Body of pancreas (tissue), 4 donors: ENCODE measurements around the gene GRM8. TPM values are rescaled to one million over a fixed set of nuclear protein-coding genes. Genes with fewer than 3 reads are reported as not detected.

Experiments
- ATAC-seq: fragments of 150-250 bp; one replicate; pipeline ENCODE4 v1.9.1; 2016
- DNase-seq, 4 donors: peaks; one replicate each; pipeline ENCODE4 v3.0.0-alpha.2; 2019
- H3K27ac ChIP-seq, 4 donors: fragments of 200-600 bp; sonication (generic); 1 replicate in 3 of 4; 2 replicates in 1 of 4; pipeline versions ENCODE4 v1.5.1 to v1.6.1; 2016 to 2019; ENCODE audit warnings: mild to moderate bottlenecking in 1 of 4, mixed read lengths in 1 of 4, moderate library complexity in 1 of 4
- H3K27me3 ChIP-seq, 2 donors: fragments of 200-600 bp; sonication (generic); one replicate each; pipeline ENCODE4 v1.6.0; 2016; ENCODE audit warnings: mild to moderate bottlenecking in 1 of 2
- H3K36me3 ChIP-seq, 2 donors: fragments of 200-600 bp; sonication (generic); replicated peaks in 1 of 2; 2 replicates each; pipeline ENCODE4 v1.5.1; 2016; ENCODE audit warnings: low read depth in 2 of 2; ENCODE audit not compliant: insufficient read depth in 1 of 2
- H3K4me1 ChIP-seq: fragments of 200-600 bp; sonication (generic); one replicate; pipeline ENCODE4 v1.6.0; 2016
- H3K4me3 ChIP-seq, 2 donors: fragments of 200-600 bp; sonication (generic); 1 replicate in 1 of 2; 2 replicates in 1 of 2; pipeline ENCODE4 v1.5.1; 2016 to 2019
- H3K9me3 ChIP-seq, 3 donors: fragments of 200-600 bp; sonication (generic); 1 replicate in 2 of 3; 2 replicates in 1 of 3; pipeline ENCODE4 v1.5.1; 2016
- CTCF ChIP-seq, 7 experiments: fragments of 450-650 bp in 4 of 7; fragments of 200-600 bp in 3 of 7; sonication (generic) in 3 of 7; IDR thresholded peaks; one replicate each; pipeline ENCODE4 v1.5.1; 2016 to 2019; ENCODE audit warnings: antibody characterized with exemption in 7 of 7
- POLR2A ChIP-seq, 3 donors: fragments of 450-650 bp; IDR thresholded peaks; one replicate each; pipeline ENCODE4 v1.6.1; 2016; ENCODE audit warnings: antibody characterized with exemption in 3 of 3, mild to moderate bottlenecking in 2 of 3
- WGBS, 2 donors: methylation state at CpG; one replicate each; pipeline ENCODE4 v1.1.5; 2017; 5-methylcytosine and 5-hydroxymethylcytosine counted together
- intact Hi-C: fragments of 100-400 bp; cut with DNase I; formaldehyde crosslinking; loops from one replicate; pipeline ENCODE4 v1.15.1; 2023
- total RNA-seq, 2 donors: library from RNA; depleted of rRNA; stranded (reverse); fragments of >200 nt; gene quantifications; one replicate each; pipeline ENCODE4 v1.1.0, GENCODE V29; 2016

The GRM8 gene
- total RNA-seq, 2 donors from 2014 or later: 2.3 TPM; not detected in 1

DNA sequence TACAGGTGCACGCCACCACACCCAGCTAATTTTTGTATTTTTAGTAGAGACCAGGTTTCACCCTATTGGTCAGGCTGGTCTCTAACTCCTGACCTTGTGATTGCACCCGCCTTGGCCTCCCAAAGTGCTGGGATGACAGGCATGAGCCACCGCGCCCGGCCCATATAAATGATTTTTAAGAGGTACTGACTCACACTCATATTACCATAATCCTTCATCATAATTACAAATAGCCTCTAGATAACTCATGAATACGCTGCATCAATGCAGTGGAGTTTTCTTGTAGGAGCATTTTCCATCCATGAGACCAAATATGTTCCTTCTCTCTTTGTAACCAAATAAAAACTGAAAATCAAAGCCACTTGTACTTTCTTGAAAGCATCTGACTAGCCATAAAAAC is 193.3 kb downstream of the GRM8 start:
- Histone ChIP-seq H3K27me3 (no peaks in the 10 kb centered on the region), H3K4me1 (peaks cover 17% of the 10 kb centered on the region), H3K27ac (no peak overlapping the region), H3K36me3 (no peaks in the 10 kb centered on the region), H3K9me3 (no peaks in the 10 kb centered on the region), H3K4me3 (no peak overlapping the region)
- intact Hi-C loops: no loop called here
- no peak for TF ChIP-seq CTCF (IDR thresholded peaks at IDR 0.05)
- no peak for TF ChIP-seq POLR2A (IDR thresholded peaks at IDR 0.05)
- no peak for ATAC-seq
- 90 to 93% methylated on average over 6 of the region's 6 CpGs for WGBS, 2 donors
- no peak for DNase-seq

DNA sequence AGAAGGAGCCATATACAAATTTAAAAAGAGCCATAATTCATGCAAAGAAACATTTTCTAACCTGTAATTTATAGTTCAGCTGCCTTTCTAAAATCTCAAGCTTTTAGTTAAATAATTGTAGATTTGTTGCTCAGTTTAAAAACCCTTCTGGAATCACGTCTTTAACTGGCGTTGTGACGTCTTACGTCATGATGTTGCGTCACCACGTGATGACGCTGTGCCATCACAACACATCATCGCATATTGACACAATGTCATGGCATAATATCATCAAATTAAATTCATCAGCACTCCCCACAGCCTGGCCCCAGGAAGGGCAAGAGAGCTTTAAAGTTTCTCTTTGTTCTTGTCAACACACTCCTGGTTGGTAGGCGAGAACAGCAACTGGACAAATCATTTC is 194.8 kb downstream of the GRM8 start:
- TF ChIP-seq POLR2A (IDR thresholded peaks at IDR 0.05) (no peak), CTCF (IDR thresholded peaks at IDR 0.05) (no peak)
- ATAC-seq: no peak
- no peaks in the 10 kb centered on the region for H3K36me3 ChIP-seq
- intact Hi-C loops: no loop called here
- H3K4me1 ChIP-seq: peaks cover 17% of the 10 kb centered on the region
- no peak overlapping the region for H3K4me3 ChIP-seq
- no peaks in the 10 kb centered on the region for H3K27me3 ChIP-seq
- no peaks in the 10 kb centered on the region for H3K9me3 ChIP-seq
- 88 to 89% methylated on average over 9 of the region's 9 CpGs for WGBS, 2 donors
- DNase-seq: no peak
- H3K27ac ChIP-seq: no peak overlapping the region

- Histone ChIP-seq H3K27me3 (no peaks in the 10 kb centered on the region), H3K27ac (no peak overlapping the region), H3K4me3 (no peak overlapping the region), H3K36me3 (no peaks in the 10 kb centered on the region), H3K4me1 (peaks cover 17% of the 10 kb centered on the region), H3K9me3 (no peaks in the 10 kb centered on the region)
- DNase-seq: peak in 1 of 4 donors; percentile 20
- ATAC-seq: no peak
- intact Hi-C loops: no loop called here
- TF ChIP-seq POLR2A (IDR thresholded peaks at IDR 0.05): no peak
- TF ChIP-seq CTCF (IDR thresholded peaks at IDR 0.05): no peak
These were observed 196.5 kb downstream of the GRM8 start for GRCh38 chr7:127056202-127056601.

- no peaks in the 10 kb centered on the region for H3K9me3 ChIP-seq
- no peaks in the 10 kb centered on the region for H3K36me3 ChIP-seq
- no peak for TF ChIP-seq CTCF (IDR thresholded peaks at IDR 0.05)
- TF ChIP-seq POLR2A (IDR thresholded peaks at IDR 0.05): no peak
- ATAC-seq (no peak), DNase-seq (no peak)
- H3K27me3 ChIP-seq: no peaks in the 10 kb centered on the region
- no peak overlapping the region for H3K4me3 ChIP-seq
- no peak overlapping the region for H3K27ac ChIP-seq
- intact Hi-C loops: no loop called here
- H3K4me1 ChIP-seq: no peaks in the 10 kb centered on the region
These were observed 205.2 kb downstream of the GRM8 start for GRCh38 chr7:127047521-127047920.

- 67 to 79% methylated on average over 7 of the region's 7 CpGs for WGBS, 2 donors
- DNase-seq (no peak), ATAC-seq (no peak)
- H3K9me3 ChIP-seq: no peaks in the 10 kb centered on the region
- TF ChIP-seq POLR2A (IDR thresholded peaks at IDR 0.05) (no peak), CTCF (IDR thresholded peaks at IDR 0.05) (no peak)
- no peak overlapping the region for H3K4me3 ChIP-seq
- H3K27ac ChIP-seq: no peak overlapping the region
- intact Hi-C loops: no loop called here
- H3K27me3 ChIP-seq: no peaks in the 10 kb centered on the region
- no peaks in the 10 kb centered on the region for H3K4me1 ChIP-seq
- H3K36me3 ChIP-seq: no peaks in the 10 kb centered on the region
These were observed 210.9 kb downstream of the GRM8 start for GRCh38 chr7:127041689-127042452.
